SIG-M5 treated with dmso at 0.1 percent for 504 hours (cell line): ENCODE data around the gene DDN.

Experiments
- DNase-seq: peaks from one replicate; lab custom pipeline; 2025; ENCODE audit not compliant: unreplicated experiment; lab: John Stamatoyannopoulos, UW

DDN gene

GRCh38 chr12:48999371-49000131, at the start of gene DDN:
TSS of gene DDN (minus strand) at chr12:48999375. CDS start at chr12:48999287, 88 bp downstream.
- DNase-seq = peak; percentile 77

GRCh38 chr12:49048953-49049352, 49.8 kb upstream of the DDN start:
- DNase-seq = no peak

GRCh38 chr12:49046129-49046895, 47.1 kb upstream of the DDN start:
- no peak for DNase-seq

- DNase-seq = no peak
Measured at GRCh38 chr12:49044660-49045059, 45.5 kb upstream of the DDN start.

- DNase-seq = peak; percentile 82
Measured at GRCh38 chr12:49043856-49044258, 44.7 kb upstream of the DDN start.

GRCh38 chr12:49043241-49043640, 44.1 kb upstream of the DDN start:
- no peak for DNase-seq

GRCh38 chr12:49041881-49042484, 42.8 kb upstream of the DDN start:
- DNase-seq = no peak

- DNase-seq = no peak
Measured at GRCh38 chr12:49041036-49041880, 42.1 kb upstream of the DDN start.

- no peak for DNase-seq
Measured at GRCh38 chr12:49040364-49040855, 41.2 kb upstream of the DDN start.

GRCh38 chr12:49039421-49040363, 40.5 kb upstream of the DDN start:
- DNase-seq = no peak

- no peak for DNase-seq
Measured at GRCh38 chr12:49038291-49038955, 39.2 kb upstream of the DDN start.

GRCh38 chr12:49037947-49038237, 38.7 kb upstream of the DDN start:
- no peak for DNase-seq

GRCh38 chr12:49037111-49037946, 38.2 kb upstream of the DDN start:
- DNase-seq = no peak

GRCh38 chr12:49036029-49036428, 36.9 kb upstream of the DDN start:
- no peak for DNase-seq

- no peak for DNase-seq
Measured at GRCh38 chr12:49034286-49034622, 35.1 kb upstream of the DDN start.

GRCh38 chr12:49033611-49034285, 34.6 kb upstream of the DDN start:
- no peak for DNase-seq

- DNase-seq = no peak
Measured at GRCh38 chr12:49032679-49033447, 33.7 kb upstream of the DDN start.
